ENCODE measurements around the gene ACTMAP. TPM values are rescaled to one million over a fixed set of nuclear protein-coding genes. Genes with fewer than 3 reads are reported as not detected.

The ACTMAP gene
- total RNA-seq, 4 donors from 2014 or later: 2.5 to 7.1 (median 4.3) TPM

DNA sequence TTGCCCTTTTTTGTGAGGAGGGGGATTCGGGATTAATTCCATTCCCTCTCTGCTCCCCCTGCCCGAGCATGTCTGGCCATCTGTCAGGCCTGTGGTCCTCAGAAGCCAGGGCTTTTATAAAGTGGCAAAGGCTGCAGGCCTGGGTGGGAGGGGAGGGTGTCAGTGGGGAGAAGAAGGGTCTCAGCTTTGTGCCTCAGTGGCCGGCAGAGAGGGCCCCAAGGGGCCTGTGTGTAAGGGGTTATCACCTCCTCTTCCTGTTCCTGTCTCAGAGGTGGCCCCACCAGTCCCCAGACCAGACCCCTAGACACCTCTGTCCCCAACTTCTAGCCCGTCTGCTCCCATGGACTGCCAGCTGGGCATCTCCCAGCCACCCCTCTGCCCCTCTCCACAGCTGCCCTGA, 56.4 kb downstream of the ACTMAP start:
- Histone ChIP-seq H3K9me3 (no peaks in the 10 kb centered on the region), H3K36me3 (peaks cover 0 to 65% (median 2%) of the 10 kb centered on the region in 3 donors), H3K4me3 (no peak overlapping the region), H3K27me3 (no peaks in the 10 kb centered on the region), H3K4me1 (peaks cover 0 to 19% (median 12%) of the 10 kb centered on the region in 4 donors), H3K27ac (peak overlapping the region in 2 of 4 donors; percentile 91 to 98)
- 72 to 95% methylated on average over 4 of the region's 4 CpGs for WGBS, 2 donors
- TF ChIP-seq EP300 (IDR thresholded peaks at IDR 0.05): no peak
- TF ChIP-seq POLR2A (IDR thresholded peaks at IDR 0.05): no peak
- TF ChIP-seq, protein P1, sequence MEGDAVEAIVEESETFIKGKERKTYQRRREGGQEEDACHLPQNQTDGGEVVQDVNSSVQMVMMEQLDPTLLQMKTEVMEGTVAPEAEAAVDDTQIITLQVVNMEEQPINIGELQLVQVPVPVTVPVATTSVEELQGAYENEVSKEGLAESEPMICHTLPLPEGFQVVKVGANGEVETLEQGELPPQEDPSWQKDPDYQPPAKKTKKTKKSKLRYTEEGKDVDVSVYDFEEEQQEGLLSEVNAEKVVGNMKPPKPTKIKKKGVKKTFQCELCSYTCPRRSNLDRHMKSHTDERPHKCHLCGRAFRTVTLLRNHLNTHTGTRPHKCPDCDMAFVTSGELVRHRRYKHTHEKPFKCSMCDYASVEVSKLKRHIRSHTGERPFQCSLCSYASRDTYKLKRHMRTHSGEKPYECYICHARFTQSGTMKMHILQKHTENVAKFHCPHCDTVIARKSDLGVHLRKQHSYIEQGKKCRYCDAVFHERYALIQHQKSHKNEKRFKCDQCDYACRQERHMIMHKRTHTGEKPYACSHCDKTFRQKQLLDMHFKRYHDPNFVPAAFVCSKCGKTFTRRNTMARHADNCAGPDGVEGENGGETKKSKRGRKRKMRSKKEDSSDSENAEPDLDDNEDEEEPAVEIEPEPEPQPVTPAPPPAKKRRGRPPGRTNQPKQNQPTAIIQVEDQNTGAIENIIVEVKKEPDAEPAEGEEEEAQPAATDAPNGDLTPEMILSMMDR (IDR thresholded peaks at IDR 0.05): no peak
- DNase-seq (ENCODE audit: low spot score in 2 of 2): no peak

DNA sequence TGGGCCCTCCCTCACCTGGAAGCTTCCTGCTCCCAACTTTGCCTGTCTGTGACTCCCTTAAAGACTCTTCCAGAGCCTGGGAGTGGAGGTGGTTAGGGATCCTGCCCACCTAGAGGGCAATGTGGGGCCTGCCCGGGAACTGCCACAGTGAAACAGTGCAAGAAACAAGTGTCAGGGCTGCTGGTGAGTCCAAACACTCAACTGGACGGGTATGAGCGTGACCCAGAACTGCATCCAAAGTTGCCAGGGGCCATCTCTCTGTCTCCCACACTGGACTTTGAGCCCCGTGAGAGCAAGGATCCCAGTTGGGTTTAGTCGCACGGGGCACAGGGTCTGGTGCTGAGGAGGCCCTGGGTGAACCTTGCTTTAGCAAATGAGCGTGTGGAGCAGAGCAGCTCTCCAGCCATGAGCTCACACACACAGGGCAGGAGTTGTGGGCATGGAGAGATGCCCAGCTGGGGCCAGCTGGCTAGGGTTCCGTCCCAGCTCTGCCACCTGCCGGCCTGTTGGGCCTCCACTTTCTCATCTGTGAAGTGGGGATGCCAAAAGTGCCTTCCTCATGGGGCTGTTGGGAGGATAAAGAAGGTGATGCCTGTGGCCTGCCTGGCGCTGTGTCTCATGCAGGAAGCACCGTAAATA, 57.0 kb downstream of the ACTMAP start:
- Histone ChIP-seq H3K27ac (peak overlapping the region in 2 of 4 donors; percentile 91 to 98), H3K9me3 (no peaks in the 10 kb centered on the region), H3K27me3 (no peaks in the 10 kb centered on the region), H3K4me3 (no peak overlapping the region), H3K4me1 (peaks cover 0 to 25% (median 14%) of the 10 kb centered on the region in 4 donors), H3K36me3 (peaks cover 0 to 59% (median 2%) of the 10 kb centered on the region in 3 donors)
- WGBS, 2 donors: 81 to 91% methylated on average over 10 to 11 of the region's 11 CpGs
- DNase-seq (ENCODE audit: low spot score in 2 of 2): no peak
- TF ChIP-seq EP300 (IDR thresholded peaks at IDR 0.05) (no peak), POLR2A (IDR thresholded peaks at IDR 0.05) (no peak)
- TF ChIP-seq, protein P1 (IDR thresholded peaks at IDR 0.05): no peak

DNA sequence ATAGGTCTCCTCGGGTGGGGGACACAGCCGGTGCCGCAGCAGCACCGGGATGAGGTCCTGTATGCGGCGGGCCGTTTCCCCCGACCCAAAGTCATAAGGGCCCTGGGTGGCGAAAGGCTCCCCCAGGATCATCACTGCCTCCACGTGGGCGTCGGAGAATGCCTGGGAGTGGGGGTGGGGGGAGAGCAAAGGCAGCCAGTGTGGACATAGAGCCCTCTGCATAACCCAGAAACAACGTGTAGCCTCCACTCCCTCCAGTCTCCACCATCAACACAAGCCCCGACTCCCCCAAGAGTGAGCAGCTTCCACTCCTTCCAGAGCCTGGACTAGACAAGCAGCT, 58.1 kb downstream of the ACTMAP start:
- Histone ChIP-seq H3K9me3 (no peaks in the 10 kb centered on the region), H3K4me3 (no peak overlapping the region), H3K27ac (peak overlapping the region; percentile 91 to 98 (median 94)), H3K36me3 (peaks cover 0 to 53% (median 2%) of the 10 kb centered on the region in 3 donors), H3K27me3 (no peaks in the 10 kb centered on the region), H3K4me1 (peaks cover 0 to 36% (median 25%) of the 10 kb centered on the region in 4 donors)
- TF ChIP-seq EP300 (IDR thresholded peaks at IDR 0.05) (no peak), POLR2A (IDR thresholded peaks at IDR 0.05) (no peak)
- TF ChIP-seq, protein P1 (IDR thresholded peaks at IDR 0.05): no peak
- WGBS, 2 donors: 61 to 66% methylated on average over 7 to 14 of the region's 14 CpGs
- no peak for DNase-seq (ENCODE audit: low spot score in 2 of 2)

DNA sequence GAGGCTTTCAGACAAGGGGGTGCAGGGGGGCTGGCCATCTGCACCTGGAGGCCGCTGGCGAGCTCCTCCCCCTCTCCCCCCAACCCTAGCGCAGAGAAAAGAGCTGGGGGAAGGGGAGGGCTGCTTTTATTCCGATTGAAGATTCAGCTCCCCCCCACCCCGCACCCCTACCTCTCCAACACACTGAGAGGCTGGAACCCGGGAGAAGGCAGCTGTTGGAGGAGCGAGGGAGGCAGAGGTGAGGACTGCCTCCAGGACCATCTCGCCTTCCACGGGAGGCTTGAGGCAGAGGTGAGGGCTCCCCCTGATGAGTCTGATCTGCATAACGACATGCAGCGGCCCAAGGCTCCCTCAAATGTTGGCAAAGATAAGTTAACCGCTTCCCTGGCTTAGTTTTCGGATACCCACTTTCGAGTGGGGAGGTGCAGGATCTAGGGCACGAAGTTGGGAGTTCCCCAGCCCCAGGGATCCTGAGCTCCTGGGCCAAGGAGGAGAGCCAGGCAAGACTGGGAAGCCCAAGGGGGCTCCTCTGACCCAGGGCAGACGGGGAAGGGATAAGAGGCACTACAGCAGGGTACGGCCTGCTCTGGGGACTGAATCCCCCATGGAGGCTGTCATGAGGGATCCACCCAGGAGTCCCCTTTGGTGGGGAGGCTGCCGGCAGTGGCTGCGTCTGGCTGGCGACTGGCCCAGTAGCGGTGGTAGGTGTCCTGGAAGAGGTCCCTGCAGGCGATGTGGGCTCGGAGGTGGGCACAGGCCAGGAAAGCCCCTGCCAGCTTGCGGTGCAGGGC, 58.7 kb downstream of the ACTMAP start:
- H3K27me3 ChIP-seq: no peaks in the 10 kb centered on the region
- H3K4me1 ChIP-seq: peaks cover 0 to 42% (median 28%) of the 10 kb centered on the region in 4 donors
- no peak for DNase-seq (ENCODE audit: low spot score in 2 of 2)
- no peaks in the 10 kb centered on the region for H3K9me3 ChIP-seq
- H3K27ac ChIP-seq: peak overlapping the region; percentile 91 to 98 (median 94)
- TF ChIP-seq, protein P1 (IDR thresholded peaks at IDR 0.05): no peak
- TF ChIP-seq EP300 (IDR thresholded peaks at IDR 0.05): no peak
- TF ChIP-seq POLR2A (IDR thresholded peaks at IDR 0.05): no peak
- peak overlapping the region in 3 of 4 donors; percentile 47 to 100 (median 95) for H3K4me3 ChIP-seq
- WGBS, 2 donors: 52 to 58% methylated on average over 16 to 21 of the region's 24 CpGs
- peaks cover 0 to 50% (median 2%) of the 10 kb centered on the region in 3 donors for H3K36me3 ChIP-seq

Small RNAs within 50 kb of the gene (small RNA-seq; reads per million reads assigned to genes)
- gene RNU6-195P: not detected

Other genes starting within 250 kb of the ACTMAP start
- gene SHKBP1, start 173.6 kb downstream of the ACTMAP start, total RNA-seq: 100 to 1,000 TPM in 1 of 4 donors, 10 to 100 TPM in 3; 40.8 to 129 (median 51.2) TPM
- 1,000 to 10,000 TPM in 2 of 4 donors, 100 to 1,000 TPM in 2; 851 to 1,504 (median 1,156) TPM for gene LTBP4, start 149.1 kb downstream of the ACTMAP start, total RNA-seq
- 100 to 1,000 TPM; 203 to 284 (median 251) TPM for gene NUMBL, start 59.8 kb downstream of the ACTMAP start, total RNA-seq
- 10 to 100 TPM; 71.0 to 88.6 (median 84.3) TPM for gene COQ8B, start 33.6 kb downstream of the ACTMAP start, total RNA-seq
- gene ITPKC, start 33.4 kb downstream of the ACTMAP start, total RNA-seq: 100 to 1,000 TPM in 1 of 4 donors, 10 to 100 TPM in 3; 72.0 to 114 (median 90.9) TPM
- 10 to 100 TPM; 52.8 to 92.7 (median 70.9) TPM for gene SNRPA, start 726 bp upstream of the ACTMAP start, total RNA-seq
- 100 to 1,000 TPM; 127 to 322 (median 209) TPM for gene MIA, start 25.0 kb upstream of the ACTMAP start, total RNA-seq
- 10 to 100 TPM; 38.3 to 66.6 (median 52.0) TPM for gene RAB4B, start 27.8 kb upstream of the ACTMAP start, total RNA-seq
- 100 to 1,000 TPM in 3 of 4 donors, 10 to 100 TPM in 1; 93.5 to 134 (median 120) TPM for gene EGLN2, start 48.7 kb upstream of the ACTMAP start, total RNA-seq
- gene CYP2A6, start 100.0 kb upstream of the ACTMAP start, total RNA-seq: 1 to 10 TPM in 1 of 4 donors, not detected in 3; 7.3 TPM
- not detected for gene CYP2A7, start 131.8 kb upstream of the ACTMAP start, total RNA-seq
- gene CYP2B6, start 240.8 kb upstream of the ACTMAP start, total RNA-seq: not detected